Keratinocyte (primary cell): Measurements from ENCODE around the gene CCT8. TPM values are rescaled to one million over a fixed set of nuclear protein-coding genes. Genes with fewer than 3 reads are reported as not detected.

Source experiments
- DNase-seq: peaks from one replicate; pipeline ENCODE4 v3.0.0-alpha.2; 2011; ENCODE audit warnings: low read depth, missing footprints, low spot score
- FAIRE-seq: peaks from 2 replicates; lab custom pipeline; 2011; peaks lifted over from hg19 to GRCh38; lab: Jason Lieb, UNC
- H2AFZ ChIP-seq: 2 replicates; pipeline ENCODE4 v1.6.0; 2012; ENCODE audit warnings: low read length, control low read depth, inconsistent platforms; ENCODE audit not compliant: control insufficient read depth
- H3K27ac ChIP-seq: 2 replicates; pipeline ENCODE4 v1.5.1; 2011; ENCODE audit warnings: low read length; ENCODE audit not compliant: control insufficient read depth, insufficient read depth
- H3K27me3 ChIP-seq: 3 replicates; pipeline ENCODE4 v1.6.0; 2011; ENCODE audit warnings: low read length; ENCODE audit not compliant: control insufficient read depth, insufficient read depth; ENCODE audit errors: extremely low read depth
- H3K36me3 ChIP-seq, 2 experiments: 2 replicates in 1 of 2; 3 replicates in 1 of 2; pipeline ENCODE4 v1.5.1; 2011; ENCODE audit warnings: low read length in 2 of 2, mild to moderate bottlenecking in 1 of 2; ENCODE audit not compliant: control insufficient read depth in 2 of 2, insufficient read depth in 2 of 2; ENCODE audit errors: extremely low read depth in 1 of 2
- H3K4me1 ChIP-seq: 3 replicates; pipeline ENCODE4 v1.5.1; 2011; ENCODE audit warnings: low read length; ENCODE audit not compliant: control insufficient read depth, insufficient read depth; ENCODE audit errors: extremely low read depth
- H3K4me2 ChIP-seq: 3 replicates; pipeline ENCODE4 v1.6.0; 2011; ENCODE audit warnings: low read depth, low read length; ENCODE audit not compliant: control insufficient read depth, insufficient read depth; ENCODE audit errors: extremely low read depth
- H3K4me3 ChIP-seq, 3 experiments: fragments of 200-600 bp in 1 of 3; sonication (generic) in 1 of 3; 2 replicates in 2 of 3; 3 replicates in 1 of 3; pipeline ENCODE4 v1.5.1; 2011 to 2016; ENCODE audit warnings: low read length in 3 of 3, mild to moderate bottlenecking in 3 of 3, control low read depth in 2 of 3, inconsistent platforms in 1 of 3, low read depth in 1 of 3, mixed read lengths in 1 of 3, mixed run types in 1 of 3, moderate library complexity in 1 of 3; ENCODE audit not compliant: control insufficient read depth in 2 of 3, insufficient read depth in 2 of 3; ENCODE audit errors: extremely low read depth in 1 of 3
- H3K79me2 ChIP-seq: 2 replicates; pipeline ENCODE4 v1.6.0; 2012; ENCODE audit warnings: low read length; ENCODE audit not compliant: control insufficient read depth, insufficient read depth
- H3K9ac ChIP-seq: 3 replicates; pipeline ENCODE4 v1.6.0; 2011; ENCODE audit warnings: low read length; ENCODE audit not compliant: control insufficient read depth, insufficient read depth; ENCODE audit errors: extremely low read depth
- H3K9me1 ChIP-seq: 3 replicates; pipeline ENCODE4 v1.6.0; 2011; ENCODE audit warnings: low read length; ENCODE audit not compliant: control insufficient read depth, insufficient read depth; ENCODE audit errors: extremely low read depth
- H3K9me3 ChIP-seq: 2 replicates; pipeline ENCODE4 v1.5.1; 2012; ENCODE audit warnings: low read depth, low read length; ENCODE audit not compliant: control insufficient read depth
- H4K20me1 ChIP-seq: 3 replicates; pipeline ENCODE4 v1.6.0; 2011; ENCODE audit warnings: low read length; ENCODE audit not compliant: control insufficient read depth, insufficient read depth; ENCODE audit errors: extremely low read depth
- CTCF ChIP-seq, 3 experiments: IDR thresholded peaks in 1 of 3; conservative IDR thresholded peaks in 1 of 3; optimal IDR thresholded peaks in 1 of 3; 2 replicates in 2 of 3; 3 replicates in 1 of 3; pipeline versions ENCODE3 to v1.5.1; 2011; ENCODE audit warnings: low read length in 3 of 3, mild to moderate bottlenecking in 3 of 3, moderate library complexity in 2 of 3, control low read depth in 1 of 3, inconsistent platforms in 1 of 3; ENCODE audit not compliant: insufficient read depth in 2 of 3; ENCODE audit errors: extremely low read depth in 1 of 3
- EZH2 ChIP-seq: IDR thresholded peaks from one replicate; pipeline ENCODE4 v1.6.1; 2012; ENCODE audit warnings: inconsistent platforms, mild to moderate bottlenecking, low read length, moderate library complexity
- dilution Hi-C: fragments of 300-500 bp; cut with MboI; formaldehyde crosslinking; loops from one replicate; pipeline ENCODE4 v1.7.0; 2020; ENCODE audit warnings: low sequenced_read_pairs; ENCODE audit not compliant: extremely low pct_ligation_motif_present
- polyA plus RNA-seq, 5 experiments: library from polyadenylated mRNA; depleted of rRNA in 3 of 5; stranded (reverse) in 3 of 5; stranded (forward) in 1 of 5; unstranded in 1 of 5; fragments of >200 nt; gene quantifications; 1 replicate in 1 of 5; 2 replicates in 3 of 5; 3 replicates in 1 of 5; pipeline versions ENCODE4 v1.2.1 to v1.2.3, GENCODE V29; 2011 to 2012; ENCODE audit warnings: missing spikeins in 2 of 5, low read depth in 1 of 5, low replicate concordance in 1 of 5

The CCT8 gene
- polyA plus RNA-seq, 1 donor (not counting 4 experiments of a cell fraction or from before 2014, with no cell fraction given), result 281 TPM

- dilution Hi-C loops, result no loop called here
These were observed 10.9 kb upstream of the CCT8 start for GRCh38 chr21:29084372-29084771.

GRCh38 chr21:29083306-29083705, 9.9 kb upstream of the CCT8 start:
- Histone ChIP-seq H3K27me3 (no peaks in the 10 kb centered on the region), H4K20me1 (no peaks in the 10 kb centered on the region), H2AFZ (no peak overlapping the region), H3K4me2 (no peak overlapping the region), H3K36me3 (no peaks in the 10 kb centered on the region), H3K9me1 (no peaks in the 10 kb centered on the region), H3K9me3 (no peaks in the 10 kb centered on the region), H3K4me3 (no peak overlapping the region), H3K27ac (no peak overlapping the region), H3K79me2 (no peaks in the 10 kb centered on the region), H3K4me1 (no peaks in the 10 kb centered on the region), H3K9ac (no peak overlapping the region)
- FAIRE-seq (no peak), DNase-seq (no peak)
- dilution Hi-C loops, result no loop called here
- TF ChIP-seq CTCF (optimal IDR thresholded peaks at IDR 0.05 in 1 of 3, IDR thresholded peaks at IDR 0.05 in 1 of 3, conservative IDR thresholded peaks at IDR 0.05 in 1 of 3; ENCODE audit: extremely low read depth in 1 of 3, insufficient read depth in 2 of 3, low read length in 3 of 3) (no peak), EZH2 (no peak)

More at GRCh38 chr21:29084372-29084771, 10.9 kb upstream of the CCT8 start:
- no peak for FAIRE-seq
- Histone ChIP-seq H3K4me2 (no peak overlapping the region), H3K79me2 (no peaks in the 10 kb centered on the region), H4K20me1 (no peaks in the 10 kb centered on the region), H3K27ac (no peak overlapping the region), H3K4me1 (no peaks in the 10 kb centered on the region), H2AFZ (no peak overlapping the region), H3K9me3 (no peaks in the 10 kb centered on the region), H3K36me3 (no peaks in the 10 kb centered on the region), H3K9me1 (no peaks in the 10 kb centered on the region), H3K9ac (no peak overlapping the region), H3K4me3 (no peak overlapping the region), H3K27me3 (no peaks in the 10 kb centered on the region)
- DNase-seq, result no peak
- TF ChIP-seq CTCF (optimal IDR thresholded peaks at IDR 0.05 in 1 of 3, IDR thresholded peaks at IDR 0.05 in 1 of 3, conservative IDR thresholded peaks at IDR 0.05 in 1 of 3; ENCODE audit: extremely low read depth in 1 of 3, insufficient read depth in 2 of 3, low read length in 3 of 3) (no peak), EZH2 (no peak)
